ENCODE data around the gene HPSE. TPM values are rescaled to one million over a fixed set of nuclear protein-coding genes. Genes with fewer than 3 reads are reported as not detected.
A peak's percentile ranks its signal among the peaks of the same experiment; 100 is the strongest.

HPSE gene
- total and polyA plus RNA-seq, 9 of the 15 experiments (the other 6 are each of a cell fraction or from before 2014, with no cell fraction given) = 0.01 to 0.42 (median 0.14) TPM; not detected in 1

GRCh38 chr4:83252782-83253405, 81.8 kb downstream of the HPSE start (continued):
- TF ChIP-seq E2F4 (CRISPR knock-in tag; IDR thresholded peaks at IDR 0.05; ENCODE audit: low read depth) (no peak), ZNF644 (tag; IDR thresholded peaks at IDR 0.05; ENCODE audit: low read depth) (no peak), ZNF76 (CRISPR knock-in tag; IDR thresholded peaks at IDR 0.05; ENCODE audit: borderline replicate concordance) (no peak), PHTF2 (CRISPR knock-in tag; IDR thresholded peaks at IDR 0.05) (no peak), ETV1 (tag; conservative IDR thresholded peaks at IDR 0.05; ENCODE audit: low read depth) (0 out of 2 replicates have a peak, but pooled peaks have one; percentile 9), IRF2 (CRISPR knock-in tag; IDR thresholded peaks at IDR 0.05) (no peak), MXI1 (IDR thresholded peaks at IDR 0.05; ENCODE audit: low read depth, low read length) (no peak), ELF1 (tag; IDR thresholded peaks at IDR 0.05) (peak; percentile 76), CTBP1 (IDR thresholded peaks at IDR 0.05; ENCODE audit: borderline replicate concordance) (no peak), CBFA2T3 (IDR thresholded peaks at IDR 0.05) (no peak), ZFX (CRISPR knock-in tag; IDR thresholded peaks at IDR 0.05) (no peak), ETV5 (CRISPR knock-in tag; IDR thresholded peaks at IDR 0.05; ENCODE audit: low read depth) (no peak), KDM4B (IDR thresholded peaks at IDR 0.05; ENCODE audit: borderline replicate concordance in 2 of 2, low read depth in 1 of 2) (no peak), SP2 (IDR thresholded peaks at IDR 0.05; ENCODE audit: extremely low read depth, low read depth, low read length, poor library complexity, severe bottlenecking) (no peak), BRD4 (IDR thresholded peaks at IDR 0.05) (no peak), TEAD2 (tag; IDR thresholded peaks at IDR 0.05) (no peak), BMI1 (IDR thresholded peaks at IDR 0.05; ENCODE audit: low read length) (no peak), DNMT1 (IDR thresholded peaks at IDR 0.05) (no peak), RAD21 (CRISPR knock-in tag; conservative IDR thresholded peaks at IDR 0.05 in 1 of 2, IDR thresholded peaks at IDR 0.05 in 1 of 2) (peak; percentile 79 to 80)
- TF ChIP-seq, protein P1, sequence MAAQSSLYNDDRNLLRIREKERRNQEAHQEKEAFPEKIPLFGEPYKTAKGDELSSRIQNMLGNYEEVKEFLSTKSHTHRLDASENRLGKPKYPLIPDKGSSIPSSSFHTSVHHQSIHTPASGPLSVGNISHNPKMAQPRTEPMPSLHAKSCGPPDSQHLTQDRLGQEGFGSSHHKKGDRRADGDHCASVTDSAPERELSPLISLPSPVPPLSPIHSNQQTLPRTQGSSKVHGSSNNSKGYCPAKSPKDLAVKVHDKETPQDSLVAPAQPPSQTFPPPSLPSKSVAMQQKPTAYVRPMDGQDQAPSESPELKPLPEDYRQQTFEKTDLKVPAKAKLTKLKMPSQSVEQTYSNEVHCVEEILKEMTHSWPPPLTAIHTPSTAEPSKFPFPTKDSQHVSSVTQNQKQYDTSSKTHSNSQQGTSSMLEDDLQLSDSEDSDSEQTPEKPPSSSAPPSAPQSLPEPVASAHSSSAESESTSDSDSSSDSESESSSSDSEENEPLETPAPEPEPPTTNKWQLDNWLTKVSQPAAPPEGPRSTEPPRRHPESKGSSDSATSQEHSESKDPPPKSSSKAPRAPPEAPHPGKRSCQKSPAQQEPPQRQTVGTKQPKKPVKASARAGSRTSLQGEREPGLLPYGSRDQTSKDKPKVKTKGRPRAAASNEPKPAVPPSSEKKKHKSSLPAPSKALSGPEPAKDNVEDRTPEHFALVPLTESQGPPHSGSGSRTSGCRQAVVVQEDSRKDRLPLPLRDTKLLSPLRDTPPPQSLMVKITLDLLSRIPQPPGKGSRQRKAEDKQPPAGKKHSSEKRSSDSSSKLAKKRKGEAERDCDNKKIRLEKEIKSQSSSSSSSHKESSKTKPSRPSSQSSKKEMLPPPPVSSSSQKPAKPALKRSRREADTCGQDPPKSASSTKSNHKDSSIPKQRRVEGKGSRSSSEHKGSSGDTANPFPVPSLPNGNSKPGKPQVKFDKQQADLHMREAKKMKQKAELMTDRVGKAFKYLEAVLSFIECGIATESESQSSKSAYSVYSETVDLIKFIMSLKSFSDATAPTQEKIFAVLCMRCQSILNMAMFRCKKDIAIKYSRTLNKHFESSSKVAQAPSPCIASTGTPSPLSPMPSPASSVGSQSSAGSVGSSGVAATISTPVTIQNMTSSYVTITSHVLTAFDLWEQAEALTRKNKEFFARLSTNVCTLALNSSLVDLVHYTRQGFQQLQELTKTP (IDR thresholded peaks at IDR 0.05; ENCODE audit: low read depth in 1 of 2, partially characterized antibody in 2 of 2) = no peak
- TF ChIP-seq, protein P2, sequence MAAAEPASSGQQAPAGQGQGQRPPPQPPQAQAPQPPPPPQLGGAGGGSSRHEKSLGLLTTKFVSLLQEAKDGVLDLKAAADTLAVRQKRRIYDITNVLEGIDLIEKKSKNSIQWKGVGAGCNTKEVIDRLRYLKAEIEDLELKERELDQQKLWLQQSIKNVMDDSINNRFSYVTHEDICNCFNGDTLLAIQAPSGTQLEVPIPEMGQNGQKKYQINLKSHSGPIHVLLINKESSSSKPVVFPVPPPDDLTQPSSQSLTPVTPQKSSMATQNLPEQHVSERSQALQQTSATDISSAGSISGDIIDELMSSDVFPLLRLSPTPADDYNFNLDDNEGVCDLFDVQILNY (CRISPR knock-in tag; IDR thresholded peaks at IDR 0.05) = no peak
- TF ChIP-seq, protein P3, sequence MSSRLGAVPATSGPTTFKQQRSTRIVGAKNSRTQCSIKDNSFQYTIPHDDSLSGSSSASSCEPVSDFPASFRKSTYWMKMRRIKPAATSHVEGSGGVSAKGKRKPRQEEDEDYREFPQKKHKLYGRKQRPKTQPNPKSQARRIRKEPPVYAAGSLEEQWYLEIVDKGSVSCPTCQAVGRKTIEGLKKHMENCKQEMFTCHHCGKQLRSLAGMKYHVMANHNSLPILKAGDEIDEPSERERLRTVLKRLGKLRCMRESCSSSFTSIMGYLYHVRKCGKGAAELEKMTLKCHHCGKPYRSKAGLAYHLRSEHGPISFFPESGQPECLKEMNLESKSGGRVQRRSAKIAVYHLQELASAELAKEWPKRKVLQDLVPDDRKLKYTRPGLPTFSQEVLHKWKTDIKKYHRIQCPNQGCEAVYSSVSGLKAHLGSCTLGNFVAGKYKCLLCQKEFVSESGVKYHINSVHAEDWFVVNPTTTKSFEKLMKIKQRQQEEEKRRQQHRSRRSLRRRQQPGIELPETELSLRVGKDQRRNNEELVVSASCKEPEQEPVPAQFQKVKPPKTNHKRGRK (tag; IDR thresholded peaks at IDR 0.05) = no peak

Measured in K562 (cell line).